Measurements from ENCODE around the gene KLHDC10. TPM values are rescaled to one million over a fixed set of nuclear protein-coding genes. Genes with fewer than 3 reads are reported as not detected.

The KLHDC10 gene
- polyA plus RNA-seq, 1 donor from 2014 or later, result 59.1 TPM

GRCh38 chr7:130135208-130136205 lies 65.2 kb downstream of the KLHDC10 start:
- no peak overlapping the region for H2AFZ ChIP-seq (ENCODE audit: low read depth, low read length)

More at GRCh38 chr7:130135208-130136205, 65.2 kb downstream of the KLHDC10 start:
- Histone ChIP-seq H3K27ac (ENCODE audit: low read length) (no peak overlapping the region), H3K27me3 (ENCODE audit: insufficient read depth, low read depth, low read length) (no peaks in the 10 kb centered on the region), H3K4me3 (ENCODE audit: low read length) (no peak overlapping the region), H3K9me2 (ENCODE audit: insufficient read depth, low read length) (no peaks in the 10 kb centered on the region), H3K79me2 (replicated peaks; ENCODE audit: insufficient read depth, low read length) (no peaks in the 10 kb centered on the region), H3K9me3 (ENCODE audit: low read length) (no peaks in the 10 kb centered on the region), H3K36me3 (ENCODE audit: insufficient read depth, low read length) (peaks cover 18% of the 10 kb centered on the region), H3F3A (ENCODE audit: insufficient read depth, low read length, poor library complexity, severe bottlenecking) (no peaks in the 10 kb centered on the region), H3K4me2 (ENCODE audit: low read length) (no peak overlapping the region), H3K9ac (ENCODE audit: low read length) (no peak overlapping the region), H4K20me1 (ENCODE audit: insufficient read depth) (no peaks in the 10 kb centered on the region)
- TF ChIP-seq REST (IDR thresholded peaks at IDR 0.05; ENCODE audit: borderline replicate concordance), result no peak
- no peak for TF ChIP-seq RAD21 (conservative IDR thresholded peaks at IDR 0.05)
- TF ChIP-seq SMC3 (conservative IDR thresholded peaks at IDR 0.05; ENCODE audit: poor library complexity), result no peak
- TF ChIP-seq CTCF (IDR thresholded peaks at IDR 0.05; ENCODE audit: poor library complexity, severe bottlenecking), result no peak
- no peak for TF ChIP-seq TAF1 (IDR thresholded peaks at IDR 0.05; ENCODE audit: low read depth)
- no peak for TF ChIP-seq EP300 (conservative IDR thresholded peaks at IDR 0.05; ENCODE audit: poor library complexity, severe bottlenecking)
- no peak for TF ChIP-seq MXI1 (conservative IDR thresholded peaks at IDR 0.05; ENCODE audit: poor library complexity, severe bottlenecking)
- no peak for TF ChIP-seq EZH2 (IDR thresholded peaks at IDR 0.05; ENCODE audit: borderline replicate concordance, insufficient read depth, low read length, poor library complexity, severe bottlenecking)
- no peak for TF ChIP-seq POLR2AphosphoS5 (IDR thresholded peaks at IDR 0.05)
